RWPE1 (cell line): ENCODE results near the gene TADA1.

Experiments
- CTCF ChIA-PET: fragments of 350-600 bp; sonication (Branson Sonifier 250); formaldehyde crosslinking; extraction: SDS; loops from one replicate; lab custom pipeline; 2021; lab: Yijun Ruan, JAX
- POLR2A ChIA-PET: fragments of 400-600 bp; formaldehyde crosslinking; extraction: SDS; loops from one replicate; lab custom pipeline; 2020; ENCODE audit warnings: antibody characterized with exemption; ENCODE audit not compliant: low non-redundant PET; lab: Yijun Ruan, JAX
- DNase-seq: peaks from one replicate; pipeline ENCODE4 v3.0.0; 2012; ENCODE audit warnings: low spot score
- H3K27ac ChIP-seq: fragments of 450-650 bp; 2 replicates; pipeline ENCODE4 v1.5.1; 2017
- CTCF ChIP-seq: fragments of 450-650 bp; conservative IDR thresholded peaks from 2 replicates; pipeline ENCODE4 v1.5.1; 2017; ENCODE audit warnings: low read depth, mild to moderate bottlenecking

Gene TADA1

GRCh38 chr1:166813508-166814223 is 62.4 kb downstream of the TADA1 start:
- H3K27ac ChIP-seq: no peak overlapping the region
- TF ChIP-seq CTCF: no peak
- no peak for DNase-seq
- ChIA-PET POLR2A (no interaction called here), CTCF (interaction anchor here (0.5 to 1.0 kb wide), 5 partner anchors 19 to 333 kb away, joined by 3 to 6 read pairs (median 3); no protein-coding TSS in a partner anchor)

- ChIA-PET POLR2A (no interaction called here), CTCF (no interaction called here)
- TF ChIP-seq CTCF: no peak
- H3K27ac ChIP-seq: no peak overlapping the region
- DNase-seq: no peak
Observed at GRCh38 chr1:166811691-166812090, 64.4 kb downstream of the TADA1 start.

- no peak for DNase-seq
- POLR2A ChIA-PET: no interaction called here
- CTCF ChIA-PET: no interaction called here
- TF ChIP-seq CTCF: no peak
- no peak overlapping the region for H3K27ac ChIP-seq
Observed at GRCh38 chr1:166808952-166809351, 67.1 kb downstream of the TADA1 start.
